ENCODE data around the gene ZNF789. TPM values are rescaled to one million over a fixed set of nuclear protein-coding genes. Genes with fewer than 3 reads are reported as not detected.
A peak's percentile ranks its signal among the peaks of the same experiment; 100 is the strongest.
"Not testable (repeated sequence)": the region's sequence is repeated elsewhere in the genome, so short reads cannot be mapped to it uniquely, and the experiment has no call there.

The ZNF789 gene
- total and polyA plus RNA-seq, 4 donors: 1.6 to 7.4 (median 4.8) TPM

- H3K27ac ChIP-seq (ENCODE audit: low read depth in 1 of 2, low read length in 2 of 2): peak overlapping the region; percentile 90
- DNase-seq (ENCODE audit: low spot score): no peak
- H3K4me3 ChIP-seq (ENCODE audit: low read depth in 1 of 3, low read length in 3 of 3): peak overlapping the region; percentile 75 to 97 (median 94)
- H3K9ac ChIP-seq (ENCODE audit: low read depth in 1 of 2, low read length in 2 of 2): peak overlapping the region; percentile 66 to 87
- H3K36me3 ChIP-seq (ENCODE audit: control insufficient read depth in 4 of 4, insufficient read depth in 3 of 4, low read depth in 1 of 4, low read length in 3 of 4): peaks cover 2 to 9% (median 4%) of the 10 kb centered on the region in 4 donors
- TF ChIP-seq EGR1 (IDR thresholded peaks at IDR 0.05; ENCODE audit: low read depth in 2 of 2) (no peak), NR2F2 (IDR thresholded peaks at IDR 0.05) (no peak), TAF1 (conservative IDR thresholded peaks at IDR 0.05) (no peak), YY1 (IDR thresholded peaks at IDR 0.05) (no peak), SP1 (IDR thresholded peaks at IDR 0.05) (no peak), RXRA (IDR thresholded peaks at IDR 0.05) (no peak), HNF4G (IDR thresholded peaks at IDR 0.05) (no peak), MAX (IDR thresholded peaks at IDR 0.05) (no peak), CTCF (IDR thresholded peaks at IDR 0.05; ENCODE audit: low read depth, low read length, missing input control) (no peak), ATF3 (IDR thresholded peaks at IDR 0.05) (no peak), GABPA (IDR thresholded peaks at IDR 0.05 in 1 of 2, conservative IDR thresholded peaks at IDR 0.05 in 1 of 2) (no peak), RAD21 (IDR thresholded peaks at IDR 0.05) (no peak), JUND (IDR thresholded peaks at IDR 0.05) (no peak), HNF4A (conservative IDR thresholded peaks at IDR 0.05) (no peak), REST (IDR thresholded peaks at IDR 0.05) (no peak), FOXA1 (IDR thresholded peaks at IDR 0.05) (no peak), FOXA2 (IDR thresholded peaks at IDR 0.05) (no peak), ZBTB33 (IDR thresholded peaks at IDR 0.05) (no peak)
- no peaks in the 10 kb centered on the region for H3K27me3 ChIP-seq (ENCODE audit: control insufficient read depth in 4 of 4, insufficient read depth in 4 of 4, low read length in 3 of 4)
- H3K4me1 ChIP-seq (ENCODE audit: control insufficient read depth in 4 of 4, insufficient read depth in 4 of 4, low read length in 3 of 4): peaks cover 9 to 29% (median 24%) of the 10 kb centered on the region in 4 donors
- no peaks in the 10 kb centered on the region for H3K9me3 ChIP-seq (ENCODE audit: control insufficient read depth in 4 of 4, low read length in 3 of 4)
- 54% methylated on average over 16 of the region's 16 CpGs for WGBS
Observed at GRCh38 chr7:99500637-99501009, 27.9 kb downstream of the ZNF789 start.

- not testable (repeated sequence) for H3K27me3 ChIP-seq (ENCODE audit: control insufficient read depth in 4 of 4, insufficient read depth in 4 of 4, low read length in 3 of 4); H3K27ac ChIP-seq (ENCODE audit: low read depth in 1 of 2, low read length in 2 of 2); H3K9me3 ChIP-seq (ENCODE audit: control insufficient read depth in 4 of 4, low read length in 3 of 4); DNase-seq (ENCODE audit: low spot score); H3K9ac ChIP-seq (ENCODE audit: low read depth in 1 of 2, low read length in 2 of 2); H3K4me3 ChIP-seq (ENCODE audit: low read depth in 1 of 3, low read length in 3 of 3); H3K36me3 ChIP-seq (ENCODE audit: control insufficient read depth in 4 of 4, insufficient read depth in 3 of 4, low read depth in 1 of 4, low read length in 3 of 4)
- 95% methylated on average over 12 of the region's 12 CpGs for WGBS
- H3K4me1 ChIP-seq (ENCODE audit: control insufficient read depth in 4 of 4, insufficient read depth in 4 of 4, low read length in 3 of 4): peaks cover 12 to 35% (median 30%) of the 10 kb centered on the region in 4 donors
Observed at GRCh38 chr7:99501236-99501635, 28.5 kb downstream of the ZNF789 start.

Data from liver (tissue), 9 donors.